OCI-LY1 (cell line): Measurements from ENCODE around the gene PDGFA.

Experiments
- H2AFZ ChIP-seq: fragments of 200-600 bp; sonication (generic), shearing (Covaris generic); 2 replicates; pipeline ENCODE4 v1.6.0; 2014; ENCODE audit warnings: antibody characterized with exemption, mild to moderate bottlenecking, low read length
- H3F3A ChIP-seq: fragments of 200-600 bp; sonication (generic), shearing (Covaris generic); 2 replicates; pipeline ENCODE4 v1.6.0; 2014; ENCODE audit warnings: mild to moderate bottlenecking, antibody characterized with exemption, low read length, moderate library complexity; ENCODE audit not compliant: insufficient read depth
- H3K27ac ChIP-seq: fragments of 200-600 bp; sonication (generic); 2 replicates; pipeline ENCODE4 v1.5.1; 2014; ENCODE audit warnings: low read length, mixed run types, mild to moderate bottlenecking, low read depth; ENCODE audit not compliant: poor library complexity, severe bottlenecking
- H3K27me3 ChIP-seq: fragments of 200-600 bp; sonication (generic); 2 replicates; pipeline ENCODE4 v1.6.0; 2014; ENCODE audit warnings: antibody characterized with exemption, mild to moderate bottlenecking, low read length, moderate library complexity; ENCODE audit not compliant: insufficient read depth
- H3K36me3 ChIP-seq: fragments of 200-600 bp; sonication (generic); 2 replicates; pipeline ENCODE4 v1.6.1; 2014; ENCODE audit warnings: mild to moderate bottlenecking, antibody characterized with exemption, low read length, moderate library complexity, mixed read lengths; ENCODE audit not compliant: insufficient read depth
- H3K4me1 ChIP-seq: fragments of 200-600 bp; sonication (generic); 2 replicates; pipeline ENCODE4 v1.5.1; 2014; ENCODE audit warnings: mild to moderate bottlenecking, low read length, moderate library complexity; ENCODE audit not compliant: insufficient read depth, severe bottlenecking
- H3K4me2 ChIP-seq: fragments of 200-600 bp; sonication (generic), shearing (Covaris generic); 2 replicates; pipeline ENCODE4 v1.6.1; 2014; ENCODE audit warnings: low read length
- H3K4me3 ChIP-seq: fragments of 200-600 bp; sonication (generic); 2 replicates; pipeline ENCODE4 v1.5.1; 2014; ENCODE audit warnings: low read length, low read depth, mild to moderate bottlenecking, mixed read lengths; ENCODE audit not compliant: poor library complexity, severe bottlenecking
- H3K79me2 ChIP-seq: fragments of 200-600 bp; shearing (Covaris generic); 2 replicates; pipeline ENCODE4 v1.6.1; 2016; ENCODE audit warnings: mixed run types, low read length, mixed read lengths; ENCODE audit not compliant: insufficient read depth
- H3K9ac ChIP-seq: fragments of 200-600 bp; sonication (generic), shearing (Covaris generic); 2 replicates; pipeline ENCODE4 v1.6.1; 2014; ENCODE audit warnings: mild to moderate bottlenecking, low read length, mixed read lengths
- H3K9me2 ChIP-seq: fragments of 200-600 bp; sonication (generic), shearing (Covaris generic); 2 replicates; pipeline ENCODE4 v1.6.1; 2014; ENCODE audit warnings: low read depth, mild to moderate bottlenecking, low read length, mixed read lengths
- H3K9me3 ChIP-seq: fragments of 200-600 bp; shearing (Covaris generic); 2 replicates; pipeline ENCODE4 v1.6.1; 2014; ENCODE audit warnings: low read length, mixed read lengths
- H4K20me1 ChIP-seq: fragments of 200-600 bp; sonication (generic), shearing (Covaris generic); 2 replicates; pipeline ENCODE4 v1.6.0; 2016; ENCODE audit warnings: mild to moderate bottlenecking, low read length; ENCODE audit not compliant: insufficient read depth
- CTCF ChIP-seq: fragments of 200-600 bp; sonication (generic), shearing (Covaris generic); IDR thresholded peaks from 2 replicates; pipeline ENCODE4 v1.5.1; 2017; ENCODE audit warnings: mild to moderate bottlenecking, antibody characterized with exemption, low read length, moderate library complexity, mixed read lengths
- EZH2 ChIP-seq: fragments of 200-600 bp; sonication (generic), shearing (Covaris generic); IDR thresholded peaks from 2 replicates; pipeline ENCODE4 v1.8.0; 2017; ENCODE audit warnings: borderline replicate concordance, mixed run types, mild to moderate bottlenecking, antibody characterized with exemption, low read length, moderate library complexity, mixed read lengths

PDGFA gene

DNA sequence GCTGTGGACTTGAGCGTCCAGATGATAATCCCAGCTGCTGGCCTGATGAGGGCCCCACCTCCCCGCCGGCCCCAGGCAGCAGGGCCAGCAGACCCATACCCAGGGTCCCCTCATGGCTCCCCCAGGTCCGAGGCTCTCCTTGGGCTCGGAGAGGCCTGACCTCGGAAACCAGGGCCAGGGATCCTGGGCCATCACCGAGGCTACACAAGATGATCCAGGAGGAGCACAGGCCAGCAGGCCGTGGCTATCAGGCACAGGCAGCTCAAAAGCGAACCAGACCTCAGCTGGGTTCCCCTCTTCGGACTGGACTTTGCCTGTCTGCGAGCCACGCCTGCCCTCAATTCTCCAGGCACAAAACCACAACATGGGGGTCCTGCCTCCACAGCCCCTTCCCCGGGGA, 17.4 kb downstream of the PDGFA start:
- TF ChIP-seq CTCF, result no peak
- no peak for TF ChIP-seq EZH2
- H3K27me3 ChIP-seq, result no peaks in the 10 kb centered on the region; the same call in 1 of the 2 replicates
- H3K36me3 ChIP-seq, result no peaks in the 10 kb centered on the region
- H2AFZ ChIP-seq, result no peak overlapping the region
- no peak overlapping the region for H3K27ac ChIP-seq
- H3K9ac ChIP-seq, result no peak overlapping the region
- no peaks in the 10 kb centered on the region for H3K9me2 ChIP-seq
- H3K4me2 ChIP-seq, result no peak overlapping the region
- no peaks in the 10 kb centered on the region for H4K20me1 ChIP-seq
- H3K4me1 ChIP-seq, result no peaks in the 10 kb centered on the region
- no peaks in the 10 kb centered on the region for H3K9me3 ChIP-seq
- no peak overlapping the region for H3K4me3 ChIP-seq
- no peaks in the 10 kb centered on the region for H3K79me2 ChIP-seq
- no peaks in the 10 kb centered on the region for H3F3A ChIP-seq

DNA sequence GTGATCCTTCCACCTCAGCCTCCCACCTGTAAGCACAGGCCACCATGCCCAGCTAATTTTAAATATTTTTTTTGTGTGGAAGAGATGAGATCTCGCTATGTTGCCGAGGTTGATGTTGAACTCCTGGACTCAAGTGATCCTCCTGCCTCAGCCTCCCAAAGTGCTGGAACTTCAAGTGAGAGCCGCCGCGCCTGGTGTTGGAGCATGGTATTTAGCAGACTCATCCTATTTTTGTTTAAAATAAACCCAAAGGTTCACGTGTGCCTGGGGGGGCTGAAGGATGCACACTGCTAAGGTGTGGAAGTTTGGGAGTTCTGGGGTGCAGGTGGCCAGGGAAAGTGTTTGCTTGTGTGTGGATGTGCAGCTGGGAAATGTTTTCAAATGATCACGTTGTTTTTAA, 18.1 kb downstream of the PDGFA start:
- no peaks in the 10 kb centered on the region for H3K79me2 ChIP-seq
- H3K4me1 ChIP-seq, result no peaks in the 10 kb centered on the region
- H4K20me1 ChIP-seq, result no peaks in the 10 kb centered on the region
- H3K27ac ChIP-seq, result no peak overlapping the region
- H3F3A ChIP-seq, result no peaks in the 10 kb centered on the region
- H3K4me2 ChIP-seq, result no peak overlapping the region
- no peak overlapping the region for H3K9ac ChIP-seq
- TF ChIP-seq CTCF (no peak), EZH2 (no peak)
- no peaks in the 10 kb centered on the region for H3K36me3 ChIP-seq
- H3K9me3 ChIP-seq, result no peaks in the 10 kb centered on the region
- no peak overlapping the region for H2AFZ ChIP-seq
- no peaks in the 10 kb centered on the region for H3K27me3 ChIP-seq
- no peaks in the 10 kb centered on the region for H3K9me2 ChIP-seq
- H3K4me3 ChIP-seq, result no peak overlapping the region

DNA sequence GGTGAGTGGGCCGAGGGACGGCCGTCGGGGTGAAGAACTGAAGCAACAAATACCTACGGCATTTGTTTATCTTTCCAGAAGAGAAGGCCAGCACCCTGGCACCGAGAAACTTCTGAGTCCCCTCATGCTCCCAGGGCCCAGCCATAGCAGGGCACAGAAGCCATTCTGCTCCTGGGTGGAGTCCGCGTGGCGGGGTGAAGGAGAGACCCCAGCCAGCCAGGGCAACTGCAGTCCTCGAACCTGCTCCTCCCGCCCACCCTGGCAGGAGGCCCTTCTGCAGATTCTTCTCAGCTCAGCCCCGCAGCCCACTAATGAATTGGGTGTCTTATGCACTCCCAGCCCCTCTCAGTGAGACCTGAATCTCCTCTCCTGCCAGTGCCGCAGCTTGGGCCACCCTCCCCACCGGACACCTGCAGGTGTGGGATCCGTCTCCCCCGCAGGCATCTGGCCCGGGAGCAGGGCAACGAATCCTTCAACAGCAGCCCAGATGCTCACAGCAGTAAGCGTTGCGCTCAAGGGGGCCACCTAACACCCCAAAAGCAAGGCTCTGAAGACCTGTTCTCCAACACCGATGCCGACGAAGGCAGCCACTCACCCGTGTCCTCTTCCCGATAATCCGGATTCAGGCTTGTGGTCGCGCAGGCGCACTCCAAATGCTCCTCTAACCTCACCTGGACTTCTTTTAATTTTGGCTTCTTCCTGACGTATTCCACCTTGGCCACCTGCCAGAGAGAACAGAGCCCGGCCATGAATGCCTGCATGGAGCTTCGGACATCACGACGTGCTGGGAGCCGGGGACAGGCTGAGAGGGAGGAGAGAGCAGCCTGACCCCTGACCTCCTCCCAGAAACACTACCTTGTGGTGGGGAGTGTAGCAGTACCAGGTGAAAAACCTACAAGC, 18.9 kb downstream of the PDGFA start:
- no peak overlapping the region for H2AFZ ChIP-seq
- no peaks in the 10 kb centered on the region for H3K4me1 ChIP-seq
- TF ChIP-seq CTCF (no peak), EZH2 (no peak)
- H3K4me3 ChIP-seq, result no peak overlapping the region
- H3K9ac ChIP-seq, result no peak overlapping the region
- no peaks in the 10 kb centered on the region for H3K9me2 ChIP-seq
- H3F3A ChIP-seq, result no peaks in the 10 kb centered on the region
- H3K79me2 ChIP-seq, result no peaks in the 10 kb centered on the region
- no peaks in the 10 kb centered on the region for H3K36me3 ChIP-seq
- H3K4me2 ChIP-seq, result no peak overlapping the region
- no peak overlapping the region for H3K27ac ChIP-seq
- H3K27me3 ChIP-seq, result no peaks in the 10 kb centered on the region
- no peaks in the 10 kb centered on the region for H3K9me3 ChIP-seq
- H4K20me1 ChIP-seq, result no peaks in the 10 kb centered on the region
